Adrenal gland (tissue), 5 donors: ENCODE results near the gene MOGAT3.

Experiments
- CTCF ChIP-seq, 6 experiments: fragments of 450-650 bp in 4 of 6; fragments of 200-600 bp in 2 of 6; sonication (generic) in 1 of 6; IDR thresholded peaks; 1 replicate in 5 of 6; 2 replicates in 1 of 6; pipeline versions ENCODE4 v1.5.1 to v1.8.0; 2016 to 2021; ENCODE audit warnings: antibody characterized with exemption in 6 of 6, mild to moderate bottlenecking in 2 of 6, moderate library complexity in 1 of 6
- POLR2A ChIP-seq, 2 donors: fragments of 450-650 bp; IDR thresholded peaks; one replicate each; pipeline ENCODE4 v1.6.1; 2017; ENCODE audit warnings: antibody characterized with exemption in 2 of 2, mild to moderate bottlenecking in 2 of 2, moderate library complexity in 1 of 2
- donor health status: DM: no; HTN: no; CAD: no.

- TF ChIP-seq CTCF (IDR thresholded peaks at IDR 0.05) (no peak), POLR2A (IDR thresholded peaks at IDR 0.05) (no peak)
Measured at GRCh38 chr7:101156277-101156676, 44.6 kb downstream of the MOGAT3 start.
